ENCODE measurements around the gene GGTLC1.
"Not testable (repeated sequence)": the region's sequence is repeated elsewhere in the genome, so short reads cannot be mapped to it uniquely, and the experiment has no call there.

GGTLC1 gene

DNA sequence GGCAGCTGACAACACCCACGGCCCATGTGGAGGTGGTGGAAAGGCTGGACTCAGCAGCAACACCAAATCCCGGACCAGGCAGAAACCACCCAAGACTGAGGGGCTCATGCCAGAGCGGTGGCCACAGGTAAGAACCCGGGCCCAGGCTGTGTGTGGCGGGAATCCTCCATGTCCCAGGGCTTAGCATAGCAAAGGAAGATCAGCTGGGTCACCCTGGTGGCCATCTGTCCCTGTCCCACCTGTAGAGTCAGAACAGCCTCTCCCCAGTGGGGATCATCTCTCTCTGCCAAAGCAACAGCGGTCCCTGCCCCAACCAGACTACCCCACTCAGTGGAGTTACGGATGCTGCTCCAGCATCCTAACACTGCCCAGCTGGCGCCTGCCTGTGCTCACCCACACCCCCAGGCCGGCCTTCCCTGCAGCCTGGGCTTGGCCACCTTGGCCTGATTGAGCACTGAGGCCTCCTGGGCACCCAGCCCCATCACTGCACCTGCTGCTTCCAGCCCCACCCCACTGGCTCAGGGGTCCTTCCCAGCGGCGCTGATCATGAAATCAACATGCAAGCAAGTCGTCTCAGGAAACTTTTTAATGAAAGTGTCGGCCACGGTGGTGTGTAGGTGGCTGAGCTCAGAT lies 5.5 kb upstream of the GGTLC1 start:
- DNase-seq, result not testable (repeated sequence)

DNA sequence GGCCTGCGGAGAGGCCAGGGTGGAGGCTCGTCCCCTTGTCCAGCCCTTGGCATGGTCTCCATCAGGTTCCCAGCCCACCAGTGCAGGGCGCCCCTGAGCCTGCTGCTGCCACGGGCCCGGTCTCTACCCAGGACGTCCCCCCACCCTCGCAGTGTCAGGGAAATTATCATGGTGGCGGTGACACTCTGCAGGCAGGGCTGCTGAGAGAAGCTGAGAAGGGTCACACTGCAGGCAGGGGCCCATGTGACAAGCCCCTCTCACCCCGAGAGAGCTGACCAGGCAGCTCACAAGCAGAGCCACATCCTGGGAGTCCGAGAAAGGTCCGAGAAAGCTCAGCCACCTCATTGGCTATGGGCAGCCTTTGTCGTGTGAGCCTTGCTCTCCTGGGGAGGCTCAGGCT lies 4.9 kb upstream of the GGTLC1 start:
- DNase-seq, result not testable (repeated sequence)

DNA sequence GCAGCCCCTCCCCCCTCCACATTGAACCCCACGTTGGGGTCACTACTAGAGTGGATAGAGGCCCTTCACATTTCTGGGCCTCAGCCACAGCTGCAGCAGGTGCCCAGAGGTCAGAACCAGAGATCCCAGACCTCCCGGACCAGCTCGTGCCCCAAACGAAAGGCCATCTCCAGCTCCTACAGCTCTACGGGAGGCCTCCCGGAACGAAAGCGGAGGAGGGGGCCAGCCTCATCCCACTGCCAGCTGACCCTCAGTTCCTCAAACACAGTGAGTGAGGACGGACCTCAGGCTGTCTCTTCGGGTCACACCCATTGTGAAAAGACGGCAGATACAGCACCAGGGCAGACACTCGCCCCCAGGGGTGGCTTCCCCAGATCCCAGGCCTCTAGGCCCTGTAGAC lies 1.7 kb upstream of the GGTLC1 start:
- not testable (repeated sequence) for DNase-seq

DNA sequence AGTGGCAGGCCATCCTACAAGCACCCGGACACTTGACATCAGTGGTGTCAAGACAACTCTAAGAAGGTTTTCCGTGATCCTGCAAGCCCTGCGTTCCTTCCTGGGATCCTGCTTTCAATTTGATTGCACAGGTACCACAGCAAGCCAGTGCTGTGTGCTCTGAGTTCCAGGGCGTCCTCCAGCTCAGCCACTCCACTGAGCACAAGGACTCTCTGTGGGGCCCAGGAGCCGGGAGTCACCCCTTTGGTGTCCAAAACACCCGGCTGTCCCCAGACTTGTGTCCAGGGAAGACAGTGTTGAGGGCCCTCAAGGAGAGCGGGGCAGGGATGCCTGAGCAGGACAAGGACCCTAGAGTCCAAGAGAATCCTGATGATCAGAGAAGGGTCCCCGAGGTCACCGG lies 387 bp upstream of the GGTLC1 start:
- DNase-seq, result not testable (repeated sequence)

DNA sequence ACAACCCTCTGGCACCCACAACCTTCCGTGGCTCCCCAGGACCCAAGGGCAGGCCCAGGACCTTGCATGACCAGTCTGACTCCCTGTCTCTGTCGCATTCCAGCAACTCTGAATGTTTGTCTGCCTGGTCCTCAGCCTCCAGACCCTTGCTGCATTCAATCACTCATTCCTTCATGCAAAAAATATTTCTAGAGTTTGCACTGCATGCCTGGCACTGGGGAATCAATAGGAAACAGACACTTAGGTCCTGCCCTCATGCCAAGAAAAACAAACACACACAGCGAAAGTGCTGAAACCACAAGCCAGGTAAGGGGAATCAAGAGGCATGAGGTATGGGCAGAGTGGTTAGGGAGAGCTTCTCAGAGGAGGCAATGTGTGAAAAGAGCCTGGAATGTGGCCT lies 1.9 kb downstream of the GGTLC1 start:
- DNase-seq, result not testable (repeated sequence)

DNA sequence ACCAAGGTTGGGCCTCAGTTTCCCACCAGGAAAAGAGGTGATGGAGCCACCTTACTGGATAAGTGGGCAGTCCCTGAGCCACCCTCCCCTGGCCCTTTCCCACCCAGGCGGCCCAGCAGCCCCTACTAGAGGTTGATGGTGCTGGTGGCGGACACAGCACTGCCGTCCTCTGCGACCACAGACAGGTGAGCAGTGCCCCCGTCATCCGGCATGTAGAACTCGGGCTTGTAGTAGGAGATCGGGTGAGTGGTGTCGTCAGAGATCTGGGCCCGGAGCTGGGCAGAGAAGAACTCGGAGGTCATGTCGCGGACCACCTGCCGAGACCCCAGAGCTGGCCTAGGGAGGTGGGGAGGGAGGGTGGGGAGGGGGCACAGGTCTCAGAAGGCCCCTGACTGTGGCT lies 2.3 kb downstream of the GGTLC1 start:
- not testable (repeated sequence) for DNase-seq

DNA sequence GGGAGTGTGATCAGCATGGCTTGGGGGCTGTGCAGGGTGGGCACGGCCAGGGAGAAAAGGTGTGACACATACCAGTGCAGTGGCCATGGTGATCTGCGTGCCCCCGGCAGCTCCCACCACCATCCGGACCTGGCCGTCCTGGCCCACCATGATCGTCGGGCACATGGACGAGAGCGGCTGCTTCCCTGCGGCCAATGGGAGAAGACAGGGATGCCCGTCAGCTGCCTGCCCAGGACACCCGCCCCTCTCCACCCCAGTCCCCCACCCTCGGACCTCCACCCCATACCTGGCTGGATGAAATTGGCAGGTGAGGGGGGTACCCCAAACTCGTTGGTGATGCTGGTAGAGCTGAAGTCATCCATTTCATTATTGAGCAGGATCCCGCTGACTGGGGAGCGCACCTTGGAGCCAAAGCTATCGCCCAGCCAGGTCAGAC lies 2.8 kb downstream of the GGTLC1 start:
- not testable (repeated sequence) for DNase-seq

DNA sequence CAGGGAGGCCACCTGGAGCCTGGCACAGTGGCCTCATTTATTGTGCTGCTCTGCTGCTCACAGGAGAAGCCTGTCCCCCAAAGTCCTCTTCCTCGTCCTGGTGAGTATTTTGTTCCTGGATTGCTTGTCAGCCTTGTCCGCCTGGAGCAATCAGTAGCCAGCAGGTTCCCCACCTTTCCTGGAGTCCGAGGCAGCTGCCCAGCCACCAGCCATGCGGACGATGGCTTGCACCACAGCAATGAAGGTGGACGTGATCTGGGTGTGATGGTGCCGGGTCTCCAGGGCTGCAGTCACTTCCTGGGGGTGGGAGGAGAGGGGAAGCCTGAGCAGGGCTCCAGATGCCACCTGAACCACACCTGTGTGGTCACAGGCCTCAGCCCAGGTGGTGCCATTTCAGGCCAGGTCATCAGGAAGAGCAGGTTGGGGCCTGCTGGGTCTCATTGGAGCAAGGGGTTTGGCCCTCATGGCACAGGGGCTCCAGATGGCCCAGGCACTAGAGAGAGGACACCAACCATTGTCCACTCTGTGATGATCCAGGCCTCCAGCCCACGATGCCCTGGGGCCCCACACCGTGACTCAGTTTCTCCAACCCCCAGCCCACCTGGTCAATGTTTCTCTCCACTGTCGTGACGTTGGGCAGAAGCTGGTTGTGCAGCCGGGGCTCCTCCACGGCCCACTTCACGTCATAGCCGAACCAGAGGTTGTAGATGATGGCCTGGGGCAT lies 3.4 kb downstream of the GGTLC1 start:
- DNase-seq, result not testable (repeated sequence)

DNA sequence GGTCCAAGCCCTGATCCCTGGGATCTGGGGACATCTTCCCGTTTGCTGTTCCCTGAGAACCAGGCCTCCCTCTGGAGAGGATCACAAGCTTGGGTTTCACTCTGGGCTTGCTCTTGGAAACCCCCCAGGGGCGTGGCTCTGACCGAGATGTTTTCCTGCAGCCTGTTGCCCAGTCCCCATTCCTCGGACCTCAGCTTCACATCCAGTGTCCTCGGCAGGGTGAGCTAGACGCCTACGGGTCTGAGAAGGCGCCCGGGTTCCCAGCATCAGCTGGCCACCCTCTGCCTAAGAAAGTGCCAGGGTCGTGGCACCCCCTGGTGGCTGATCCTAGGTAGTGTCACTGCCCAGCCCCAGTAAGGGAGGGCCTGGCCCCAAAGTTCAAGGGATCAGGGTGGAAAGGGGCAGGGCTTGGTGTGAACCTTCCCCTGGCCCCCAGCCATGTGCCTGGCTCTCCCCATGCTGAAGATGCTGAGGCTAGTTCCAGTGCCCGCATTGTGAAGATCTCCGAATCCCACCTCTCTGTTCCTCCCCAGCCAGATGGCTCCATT lies 4.0 kb downstream of the GGTLC1 start:
- DNase-seq, result not testable (repeated sequence)

DNA sequence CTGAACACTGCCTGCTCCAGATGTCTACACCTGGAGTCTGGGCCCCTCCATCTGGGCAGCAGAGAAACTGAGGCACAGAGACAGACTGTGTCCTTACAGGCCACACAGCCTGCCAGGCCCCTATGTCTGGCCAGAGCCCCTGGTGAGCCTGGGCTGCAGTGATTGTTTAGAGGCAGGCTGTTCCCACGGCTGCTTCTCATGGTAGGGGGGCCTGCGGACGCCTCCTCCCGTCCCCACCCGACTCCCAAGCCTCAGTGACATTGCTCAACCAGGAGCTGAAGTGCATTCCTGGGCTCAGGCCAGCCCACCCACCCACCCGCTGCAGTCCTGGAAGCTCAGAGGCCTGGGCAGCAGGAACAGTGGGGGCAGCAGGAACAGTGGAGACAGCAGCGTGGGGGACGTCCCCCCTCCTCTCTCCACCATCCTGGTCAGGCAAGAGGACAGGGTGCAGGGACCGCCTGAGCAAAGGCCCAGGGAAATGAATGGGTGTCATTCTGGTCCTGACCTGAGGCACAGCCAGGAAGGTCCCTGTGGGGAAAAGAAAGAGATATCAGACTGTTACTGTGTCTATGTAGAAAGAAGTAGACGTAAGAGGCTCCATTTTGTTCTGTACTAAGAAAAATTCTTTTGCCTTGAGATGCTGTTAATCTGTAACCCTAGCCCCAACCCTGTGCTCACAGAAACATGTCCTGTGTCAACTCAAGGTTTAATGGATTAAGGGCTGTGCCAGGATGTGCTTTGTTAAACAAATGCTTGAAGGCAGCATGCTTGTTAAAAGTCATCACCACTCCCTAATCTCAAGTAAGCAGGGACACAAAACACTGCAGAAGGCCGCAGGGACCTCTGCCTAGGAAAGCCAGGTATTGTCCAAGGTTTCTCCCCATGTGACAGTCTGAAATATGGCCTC lies 6.2 kb downstream of the GGTLC1 start:
- peak; percentile 23 for DNase-seq

DNA sequence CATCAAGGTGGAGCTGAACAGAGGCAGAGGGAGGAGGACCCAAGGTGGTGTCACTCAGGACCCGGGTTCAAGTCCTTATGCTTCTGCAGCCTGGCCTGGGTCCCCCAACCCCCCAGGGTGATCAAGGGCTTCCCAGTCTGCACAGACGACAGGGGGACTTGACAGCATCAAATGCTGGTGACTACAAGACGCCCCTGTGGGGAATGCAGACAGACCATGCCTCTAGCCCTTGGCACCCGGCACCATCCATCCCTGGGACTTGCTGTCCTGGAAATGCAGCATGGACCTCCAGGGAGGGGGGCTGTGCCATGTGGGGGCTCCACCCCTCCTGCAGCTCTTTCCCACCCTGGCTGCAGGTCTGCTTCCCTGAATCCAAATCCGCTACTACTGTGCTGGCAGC lies 7.1 kb downstream of the GGTLC1 start:
- not testable (repeated sequence) for DNase-seq

DNA sequence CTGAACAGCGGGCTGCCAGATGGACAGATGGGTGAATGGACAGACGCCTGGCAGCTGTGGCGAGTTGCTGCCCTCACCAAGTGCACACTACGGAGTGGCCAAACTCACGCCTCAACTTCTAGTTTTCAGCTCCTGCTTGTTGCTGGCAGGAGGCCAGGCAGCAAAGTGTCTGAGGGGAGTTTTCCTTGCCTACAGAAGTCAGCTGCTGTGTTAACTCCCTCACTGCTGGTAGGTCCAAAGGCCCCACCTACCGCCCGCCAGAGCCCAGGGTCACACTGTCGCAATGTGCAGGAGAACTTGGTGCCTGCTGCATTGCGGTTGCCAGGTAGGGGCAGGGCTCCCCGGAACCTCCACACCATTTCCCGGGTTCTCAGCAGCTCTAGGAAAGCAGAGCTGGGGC lies 7.6 kb downstream of the GGTLC1 start:
- DNase-seq, result not testable (repeated sequence)

DNA sequence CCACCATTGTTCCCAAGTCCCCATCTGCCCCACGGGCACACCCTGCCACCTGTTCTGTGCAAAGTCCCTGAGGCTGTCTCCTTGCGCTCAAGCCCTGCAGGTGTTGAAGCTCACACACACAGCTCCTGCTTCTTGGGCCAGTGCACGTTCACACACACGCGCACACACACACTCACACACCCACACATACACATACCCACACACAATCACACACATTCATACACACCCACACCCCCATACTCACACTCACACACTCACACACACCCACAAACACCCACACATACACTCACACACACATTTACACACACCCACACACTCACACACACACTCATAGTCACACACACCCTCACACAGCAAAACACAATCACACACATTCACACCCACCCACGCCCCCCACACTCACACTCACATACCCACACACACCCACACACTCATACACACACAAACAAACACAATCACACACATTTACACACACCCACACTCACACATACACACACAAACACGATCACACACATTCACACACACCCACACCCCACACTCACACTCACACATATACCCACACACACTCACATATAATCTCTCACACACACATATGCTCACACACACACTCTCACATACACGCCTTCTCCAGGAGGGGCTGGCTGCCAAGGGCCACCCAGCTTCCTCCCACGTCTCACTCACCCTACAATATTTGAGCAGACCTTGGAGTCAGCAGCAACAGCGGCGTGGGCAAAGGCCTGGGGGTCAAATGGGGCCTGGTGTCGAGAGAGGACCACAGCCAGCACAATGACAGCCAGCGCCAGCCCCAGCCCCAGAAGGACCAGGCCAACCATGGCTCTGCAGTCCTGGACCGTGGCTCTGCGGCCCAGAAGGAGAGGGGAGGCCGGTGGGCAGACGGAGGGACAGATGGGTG lies 8.4 kb downstream of the GGTLC1 start:
- DNase-seq, result not testable (repeated sequence)

DNA sequence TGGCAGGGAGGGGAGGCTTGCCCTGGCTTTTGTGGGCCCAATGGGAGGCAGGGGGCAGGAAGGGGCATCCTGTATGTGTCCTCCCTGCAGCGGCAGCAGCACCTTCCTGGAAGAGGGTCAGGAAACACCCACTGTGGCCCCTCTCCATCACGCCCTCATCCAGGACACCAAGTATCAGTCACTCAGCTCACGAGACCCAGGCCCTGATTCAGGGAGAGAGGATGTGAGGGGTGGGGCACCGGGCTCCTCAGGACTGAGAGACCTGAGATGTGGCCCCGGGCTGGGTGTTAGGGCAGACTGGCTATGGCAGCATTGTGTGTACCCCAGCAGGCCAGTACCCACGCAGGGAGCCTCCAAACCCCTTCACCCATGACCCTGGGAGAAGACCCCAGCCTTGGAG lies 9.2 kb downstream of the GGTLC1 start:
- not testable (repeated sequence) for DNase-seq

DNA sequence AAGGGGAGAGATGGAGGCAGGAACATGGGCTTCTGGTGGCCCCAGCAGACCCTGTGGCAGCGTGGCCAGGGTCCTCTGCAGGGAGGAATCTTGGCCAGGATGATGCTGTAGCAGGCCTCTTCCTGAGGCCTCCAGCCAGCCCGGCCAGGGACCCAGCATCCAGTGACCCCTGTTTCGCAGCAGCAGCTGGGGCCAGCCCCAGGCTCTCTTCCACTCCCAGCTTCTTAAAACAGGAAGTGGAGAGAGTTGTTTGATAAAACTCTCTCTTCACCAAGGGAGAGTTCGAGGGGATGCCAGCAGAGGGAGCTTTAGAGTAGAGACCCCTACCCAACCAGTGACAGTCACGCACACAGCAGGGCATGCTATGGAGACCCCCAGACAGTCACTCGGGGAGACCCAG lies 10.1 kb downstream of the GGTLC1 start:
- not testable (repeated sequence) for DNase-seq

DNA sequence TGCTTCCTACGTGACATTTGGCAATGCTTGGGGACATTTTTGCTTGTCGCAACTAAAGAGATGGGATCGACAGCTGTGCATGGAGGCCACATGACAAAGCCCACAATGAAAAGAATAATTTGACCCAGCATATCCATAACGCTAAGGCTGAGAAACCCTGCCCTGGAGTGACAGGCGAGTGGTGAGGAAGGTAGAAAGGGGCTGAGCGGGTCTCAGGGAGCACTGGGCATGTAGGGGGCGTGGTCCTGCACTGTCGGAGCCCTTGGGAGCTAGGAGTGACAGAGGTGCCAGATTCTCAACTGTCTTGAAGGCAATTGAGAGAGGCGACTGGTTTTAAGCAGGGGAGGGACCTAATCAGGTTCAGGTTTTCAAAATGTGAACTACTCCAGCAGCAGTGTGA lies 13.6 kb downstream of the GGTLC1 start:
- no peak for DNase-seq

DNA sequence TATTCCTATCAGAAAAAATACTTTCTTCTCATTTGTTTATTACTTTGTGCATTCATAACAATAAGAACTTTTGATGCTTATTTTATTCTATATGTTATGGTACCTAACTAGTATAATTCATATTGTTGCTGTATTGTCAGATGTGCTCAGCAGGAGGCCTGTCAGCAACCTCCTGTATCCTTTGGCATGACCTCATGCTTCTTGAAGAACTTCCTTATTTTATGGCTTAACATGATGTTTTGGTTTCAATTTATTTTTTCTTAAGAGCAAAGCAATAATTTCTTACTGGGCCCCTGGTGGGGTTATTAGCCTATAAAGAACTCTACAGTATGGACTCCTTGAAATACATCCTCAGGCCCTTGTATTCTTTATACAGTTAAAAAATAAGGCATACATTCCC lies 17.3 kb downstream of the GGTLC1 start:
- no peak for DNase-seq

DNA sequence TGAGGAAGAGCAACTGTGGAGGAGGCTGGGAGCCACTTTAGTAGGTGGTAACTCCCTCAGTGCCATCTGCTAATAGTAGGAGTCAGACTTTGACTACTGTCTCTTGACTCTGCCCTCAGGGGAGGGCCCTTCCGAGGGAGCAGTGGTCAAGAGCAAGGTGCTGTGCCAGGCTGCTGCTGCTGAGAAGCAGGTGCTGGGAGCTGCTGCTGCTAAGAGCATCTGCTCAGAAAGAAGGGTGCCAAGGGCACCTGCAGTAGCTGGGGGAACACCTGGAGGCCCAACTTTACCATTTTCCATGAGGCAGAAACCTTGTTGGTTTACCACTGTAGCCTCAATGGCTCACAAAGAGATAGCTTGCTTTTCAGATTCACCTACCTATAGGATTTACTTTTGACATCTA lies 18.5 kb downstream of the GGTLC1 start:
- DNase-seq, result no peak

DNA sequence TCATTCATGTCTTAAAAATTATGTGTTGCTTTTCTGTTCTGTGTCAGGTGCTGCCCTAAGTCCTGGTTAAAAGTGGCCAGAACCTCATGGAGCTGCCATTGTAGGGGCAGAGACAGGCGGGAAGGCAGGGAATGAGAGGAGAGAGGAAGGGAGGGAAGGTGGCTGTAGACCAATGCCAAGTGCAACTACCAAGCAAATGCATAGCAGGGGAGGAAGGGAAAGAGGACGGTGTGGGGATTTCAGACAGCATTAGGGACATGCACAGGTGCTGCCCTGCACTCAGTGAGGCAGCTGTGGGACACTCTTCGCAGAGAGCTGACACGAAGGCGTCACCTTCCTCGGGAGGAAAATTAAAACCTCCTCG lies 21.0 kb downstream of the GGTLC1 start:
- DNase-seq, result no peak

DNA sequence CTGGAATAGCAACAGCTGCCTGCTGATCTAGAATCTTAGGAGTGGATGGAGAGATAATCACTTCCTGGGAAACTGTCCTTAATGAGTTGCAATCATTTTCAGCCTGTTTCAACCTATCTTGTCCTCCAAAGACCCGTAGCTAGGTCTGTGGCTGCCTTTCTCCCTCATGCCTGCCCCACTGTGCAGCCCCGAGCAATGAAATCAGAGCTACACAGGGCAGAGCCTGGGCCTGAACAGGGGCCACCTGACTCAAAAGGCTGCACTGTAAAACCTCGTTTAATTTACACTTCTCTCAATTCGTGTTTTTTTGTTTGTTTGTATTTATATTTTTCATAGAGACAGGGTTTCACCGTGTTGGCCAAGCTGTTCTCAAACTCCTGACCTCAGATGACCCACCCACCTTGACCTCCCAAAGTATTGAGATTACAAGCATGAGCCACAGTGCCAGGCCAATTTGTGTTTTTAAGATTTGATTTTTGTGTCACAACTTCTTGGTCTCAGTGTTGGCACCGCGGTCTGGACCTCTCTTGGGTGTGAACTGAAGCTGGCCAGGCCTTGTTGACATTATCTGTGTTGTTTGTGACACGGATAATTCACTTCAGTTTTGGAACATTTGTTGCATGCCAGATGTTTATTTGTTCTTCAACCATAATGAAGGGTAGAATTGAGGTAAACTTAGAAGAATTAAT lies 21.5 kb downstream of the GGTLC1 start:
- DNase-seq, result no peak

DNA sequence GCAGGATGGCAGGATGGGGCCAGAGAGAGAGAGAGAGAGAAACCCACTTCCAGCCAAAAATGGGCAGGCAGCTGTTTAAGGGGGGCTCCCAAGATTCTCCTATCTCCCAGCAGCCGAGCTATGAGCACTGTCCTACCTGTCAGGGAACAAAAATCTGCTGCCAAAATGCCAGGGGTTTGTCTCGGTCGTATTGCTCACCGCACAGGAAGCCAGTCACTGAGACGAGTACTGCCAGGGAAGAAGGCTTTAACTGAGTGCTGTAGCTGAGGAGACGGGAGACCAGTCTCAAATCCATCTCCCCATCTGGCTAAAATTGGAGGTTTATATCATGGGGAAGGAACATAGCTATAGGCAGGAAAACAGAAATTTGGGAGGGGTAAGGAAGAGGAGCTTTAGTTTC lies 22.3 kb downstream of the GGTLC1 start:
- no peak for DNase-seq

DNA sequence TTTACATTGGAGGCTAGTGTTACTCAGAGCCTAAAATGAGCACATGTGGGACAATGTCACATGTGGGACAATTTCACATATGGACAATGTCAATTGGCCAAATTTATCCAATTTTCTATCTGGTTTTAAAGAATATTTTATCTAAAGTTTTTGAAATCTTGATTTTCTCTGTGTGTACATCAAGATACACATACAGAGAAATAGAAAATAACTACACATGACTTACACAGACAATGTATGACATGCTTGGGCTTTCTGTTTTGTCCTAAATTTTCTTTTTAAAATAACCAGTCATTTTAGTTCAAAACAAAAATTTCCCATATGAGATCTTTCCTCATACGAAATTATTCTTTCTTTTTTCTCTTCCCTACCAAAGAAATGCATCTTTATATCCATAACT lies 24.6 kb downstream of the GGTLC1 start:
- DNase-seq, result no peak

Data from kidney glomerular epithelial cell (primary cell).